SW480 (cell line): ENCODE results near the gene APOL3.
"Not testable (repeated sequence)": the region's sequence is repeated elsewhere in the genome, so short reads cannot be mapped to it uniquely, and the experiment has no call there.

Source experiments
- DNase-seq: peaks from one replicate; pipeline ENCODE4 v3.0.0-alpha.2; 2016; ENCODE audit warnings: low spot score

The APOL3 gene

GRCh38 chr22:36100134-36100824 lies 60.3 kb downstream of the APOL3 start:
- no peak for DNase-seq

GRCh38 chr22:36099561-36099960 lies 61.0 kb downstream of the APOL3 start:
- not testable (repeated sequence) for DNase-seq

GRCh38 chr22:36097880-36098279 lies 62.7 kb downstream of the APOL3 start:
- DNase-seq: no peak

- DNase-seq: not testable (repeated sequence)
These were observed 69.8 kb downstream of the APOL3 start for GRCh38 chr22:36090772-36091171.
